Gastrocnemius medialis (tissue), 4 donors: ENCODE results near the gene GBA2.

Experiments
- CTCF ChIP-seq, 5 experiments: fragments of 450-650 bp in 3 of 5; fragments of 200-600 bp in 2 of 5; sonication (generic) in 2 of 5; IDR thresholded peaks in 4 of 5; conservative IDR thresholded peaks in 1 of 5; 1 replicate in 4 of 5; 2 replicates in 1 of 5; pipeline ENCODE4 v1.5.1; 2016 to 2019; ENCODE audit warnings: antibody characterized with exemption in 5 of 5, mild to moderate bottlenecking in 3 of 5, moderate library complexity in 3 of 5
- POLR2A ChIP-seq, 2 donors: fragments of 450-650 bp; IDR thresholded peaks; one replicate each; pipeline ENCODE4 v1.6.1; 2017; ENCODE audit warnings: antibody characterized with exemption in 2 of 2, mild to moderate bottlenecking in 2 of 2, moderate library complexity in 2 of 2

GRCh38 chr9:35766997-35767396, 18.0 kb upstream of the GBA2 start:
- TF ChIP-seq POLR2A (IDR thresholded peaks at IDR 0.05) (no peak), CTCF (IDR thresholded peaks at IDR 0.05 in 4 of 5, conservative IDR thresholded peaks at IDR 0.05 in 1 of 5) (no peak)
